Activated B cell treated with CpG ODN at 0.5 μM for 24 hours (primary cell): Measurements from ENCODE around the gene SPDYE17. TPM values are rescaled to one million over a fixed set of nuclear protein-coding genes. Genes with fewer than 3 reads are reported as not detected.
"Not testable (repeated sequence)": the region's sequence is repeated elsewhere in the genome, so short reads cannot be mapped to it uniquely, and the experiment has no call there.

ENCODE experiments used
- ATAC-seq: fragments of 200-7000 bp; cut with Tn5 transposase; one replicate; pipeline ENCODE4 v1.10.0; 2021; ENCODE audit warnings: low read depth, mild to moderate bottlenecking, moderate library complexity
- CTCF ChIA-PET: fragments of 350-600 bp; sonication (Branson Sonifier 250); formaldehyde crosslinking; loops from one replicate; lab custom pipeline; 2021; ENCODE audit warnings: antibody characterized with exemption; lab: Charles Lee
- POLR2A ChIA-PET: fragments of 350-600 bp; sonication (Branson Sonifier 250); formaldehyde crosslinking; loops from one replicate; lab custom pipeline; 2021; ENCODE audit warnings: antibody characterized with exemption; lab: Charles Lee
- DNase-seq: peaks from one replicate; pipeline ENCODE4 v3.0.0; 2022
- H3K27ac Mint-ChIP-seq: one replicate; pipeline ENCODE4 v1.8.0; 2020; ENCODE audit warnings: mixed read lengths
- H3K27me3 Mint-ChIP-seq: one replicate; pipeline ENCODE4 v1.8.0; 2021; ENCODE audit warnings: mixed read lengths
- H3K36me3 Mint-ChIP-seq: one replicate; pipeline ENCODE4 v1.8.0; 2021; ENCODE audit warnings: low read depth, mixed read lengths
- H3K4me1 Mint-ChIP-seq: one replicate; pipeline ENCODE4 v1.8.0; 2021; ENCODE audit warnings: mixed read lengths
- H3K4me3 Mint-ChIP-seq: one replicate; pipeline ENCODE4 v1.8.0; 2020; ENCODE audit warnings: mild to moderate bottlenecking, mixed read lengths
- H3K9me3 Mint-ChIP-seq: one replicate; pipeline ENCODE4 v1.8.0; 2020; ENCODE audit warnings: mixed read lengths
- intact Hi-C: fragments of 100-400 bp; cut with micrococcal nuclease; formaldehyde crosslinking; loops from one replicate; pipeline ENCODE4 v1.15.1; 2024
- total RNA-seq: library from RNA; stranded (reverse); gene quantifications from 2 replicates; pipeline ENCODE4 v1.2.3, GENCODE V29; 2022
- TF ChIP-seq, protein P1 (sequence below): fragments of 200-600 bp; IDR thresholded peaks from one replicate; pipeline ENCODE4 v1.8.0; 2022; ENCODE audit warnings: antibody characterized with exemption, mild to moderate bottlenecking

SPDYE17 gene
- total RNA-seq, 1 donor from 2014 or later = not detected

DNA sequence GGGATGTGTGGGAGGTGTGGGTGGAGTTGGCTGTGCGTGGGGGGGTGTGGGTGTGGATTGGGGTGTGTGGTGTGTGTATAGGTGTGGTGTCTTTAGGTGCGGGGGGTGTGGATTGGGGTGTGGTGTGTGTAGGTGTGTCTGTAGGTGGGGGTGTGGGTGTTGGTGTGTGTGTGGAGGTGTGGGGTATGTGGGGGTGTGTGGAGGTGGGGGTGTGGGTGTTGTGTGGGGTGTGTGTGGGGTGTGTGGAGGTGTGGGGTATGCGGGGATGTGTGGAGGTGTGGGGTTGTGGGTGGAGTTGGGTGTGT lies 33.9 kb downstream of the SPDYE17 start:
- TF ChIP-seq, protein P1, sequence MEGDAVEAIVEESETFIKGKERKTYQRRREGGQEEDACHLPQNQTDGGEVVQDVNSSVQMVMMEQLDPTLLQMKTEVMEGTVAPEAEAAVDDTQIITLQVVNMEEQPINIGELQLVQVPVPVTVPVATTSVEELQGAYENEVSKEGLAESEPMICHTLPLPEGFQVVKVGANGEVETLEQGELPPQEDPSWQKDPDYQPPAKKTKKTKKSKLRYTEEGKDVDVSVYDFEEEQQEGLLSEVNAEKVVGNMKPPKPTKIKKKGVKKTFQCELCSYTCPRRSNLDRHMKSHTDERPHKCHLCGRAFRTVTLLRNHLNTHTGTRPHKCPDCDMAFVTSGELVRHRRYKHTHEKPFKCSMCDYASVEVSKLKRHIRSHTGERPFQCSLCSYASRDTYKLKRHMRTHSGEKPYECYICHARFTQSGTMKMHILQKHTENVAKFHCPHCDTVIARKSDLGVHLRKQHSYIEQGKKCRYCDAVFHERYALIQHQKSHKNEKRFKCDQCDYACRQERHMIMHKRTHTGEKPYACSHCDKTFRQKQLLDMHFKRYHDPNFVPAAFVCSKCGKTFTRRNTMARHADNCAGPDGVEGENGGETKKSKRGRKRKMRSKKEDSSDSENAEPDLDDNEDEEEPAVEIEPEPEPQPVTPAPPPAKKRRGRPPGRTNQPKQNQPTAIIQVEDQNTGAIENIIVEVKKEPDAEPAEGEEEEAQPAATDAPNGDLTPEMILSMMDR = no peak
- ChIA-PET POLR2A (no interaction called here), CTCF (no interaction called here)
- H3K4me1 Mint-ChIP-seq = no peaks in the 10 kb centered on the region
- ATAC-seq = no peak
- no peaks in the 10 kb centered on the region for H3K9me3 Mint-ChIP-seq
- intact Hi-C loops = loop anchor here (10.0 kb wide), 1 partner anchor 493 kb away; no protein-coding TSS in a partner anchor
- H3K27me3 Mint-ChIP-seq = no peaks in the 10 kb centered on the region
- no peak for DNase-seq
- peaks cover 22% of the 10 kb centered on the region for H3K36me3 Mint-ChIP-seq
- H3K27ac Mint-ChIP-seq = no peak overlapping the region
- no peak overlapping the region for H3K4me3 Mint-ChIP-seq

DNA sequence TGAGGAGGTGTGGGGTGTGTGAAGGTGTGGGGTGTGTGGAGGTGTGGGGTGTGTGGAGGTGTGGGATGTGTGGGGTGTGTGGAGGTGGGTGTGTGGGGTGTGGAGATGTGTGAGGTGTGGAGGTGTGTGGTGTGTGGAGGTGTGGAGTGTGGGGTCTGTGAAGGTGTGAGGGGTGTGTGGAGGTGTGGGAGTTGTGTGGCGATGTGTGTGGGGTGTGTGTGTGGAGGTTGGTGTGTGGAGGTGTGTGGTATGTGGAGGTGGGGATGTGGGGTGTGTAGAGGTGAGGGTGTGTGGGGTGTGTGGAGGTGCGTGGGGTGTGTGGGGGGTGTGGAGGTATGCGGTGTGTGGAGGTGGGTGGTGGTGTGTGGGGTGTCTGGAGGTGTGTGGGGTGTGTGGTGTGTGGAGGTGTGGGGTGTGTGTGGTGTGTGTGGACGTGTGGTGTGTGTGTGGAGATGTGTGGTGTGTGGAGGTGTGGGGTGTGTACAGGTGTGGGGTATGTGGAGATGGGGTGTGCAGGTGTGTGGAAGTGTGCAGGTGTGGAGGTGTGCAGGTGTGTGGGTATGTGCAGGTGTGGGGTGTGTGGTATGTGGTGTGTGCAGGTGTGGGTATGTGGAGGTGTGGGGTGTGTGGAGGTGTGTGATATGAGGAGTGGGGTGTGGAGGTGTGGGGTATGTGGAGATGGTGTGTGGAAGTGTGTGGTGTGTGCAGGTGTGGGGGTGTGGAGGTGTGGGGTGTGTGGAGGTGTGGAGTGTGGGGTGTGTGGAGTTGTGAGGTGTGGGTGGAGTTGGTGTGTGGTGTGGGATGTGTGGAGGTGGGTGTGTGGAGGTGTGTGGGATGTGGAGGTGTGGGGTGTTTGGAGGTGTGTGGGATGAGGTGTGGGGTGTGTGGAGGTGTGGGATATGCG lies 34.5 kb downstream of the SPDYE17 start:
- no peak overlapping the region for H3K27ac Mint-ChIP-seq
- ChIA-PET POLR2A (no interaction called here), CTCF (no interaction called here)
- H3K4me1 Mint-ChIP-seq = no peaks in the 10 kb centered on the region
- no peak for ATAC-seq
- no peak for DNase-seq
- TF ChIP-seq, protein P1 = no peak
- H3K4me3 Mint-ChIP-seq = no peak overlapping the region
- intact Hi-C loops = loop anchor here (10.0 kb wide), 1 partner anchor 493 kb away; no protein-coding TSS in a partner anchor
- no peaks in the 10 kb centered on the region for H3K9me3 Mint-ChIP-seq
- H3K27me3 Mint-ChIP-seq = no peaks in the 10 kb centered on the region
- peaks cover 20% of the 10 kb centered on the region for H3K36me3 Mint-ChIP-seq

DNA sequence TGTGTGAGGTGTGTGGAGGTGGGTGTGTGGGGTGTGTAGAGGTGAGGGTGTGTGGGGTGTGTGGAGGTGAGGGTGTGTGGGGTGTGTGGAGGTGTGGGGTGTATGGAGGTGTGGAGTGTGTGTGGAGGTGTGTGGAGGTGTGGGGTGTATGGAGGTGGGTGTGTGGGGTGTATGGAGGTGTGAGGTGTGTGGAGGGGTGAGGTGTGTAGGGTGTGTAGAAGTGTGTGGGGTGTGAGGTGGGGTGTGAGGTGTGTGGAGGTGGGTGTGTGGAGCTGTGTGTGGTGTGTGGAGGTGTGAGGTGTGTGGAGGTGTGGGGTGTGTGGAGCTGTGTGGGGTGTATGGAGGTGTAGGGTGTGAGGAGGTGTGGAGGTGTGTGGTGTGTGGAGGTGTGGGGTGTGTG lies 35.2 kb downstream of the SPDYE17 start:
- ATAC-seq, H3K27me3 Mint-ChIP-seq, POLR2A ChIA-PET, H3K9me3 Mint-ChIP-seq, H3K4me1 Mint-ChIP-seq, DNase-seq, H3K4me3 Mint-ChIP-seq, CTCF ChIA-PET, H3K27ac Mint-ChIP-seq: not testable (repeated sequence)
- H3K36me3 Mint-ChIP-seq = peaks cover 17% of the 10 kb centered on the region
- intact Hi-C loops = loop anchor here (10.0 kb wide), 1 partner anchor 492 kb away; no protein-coding TSS in a partner anchor

DNA sequence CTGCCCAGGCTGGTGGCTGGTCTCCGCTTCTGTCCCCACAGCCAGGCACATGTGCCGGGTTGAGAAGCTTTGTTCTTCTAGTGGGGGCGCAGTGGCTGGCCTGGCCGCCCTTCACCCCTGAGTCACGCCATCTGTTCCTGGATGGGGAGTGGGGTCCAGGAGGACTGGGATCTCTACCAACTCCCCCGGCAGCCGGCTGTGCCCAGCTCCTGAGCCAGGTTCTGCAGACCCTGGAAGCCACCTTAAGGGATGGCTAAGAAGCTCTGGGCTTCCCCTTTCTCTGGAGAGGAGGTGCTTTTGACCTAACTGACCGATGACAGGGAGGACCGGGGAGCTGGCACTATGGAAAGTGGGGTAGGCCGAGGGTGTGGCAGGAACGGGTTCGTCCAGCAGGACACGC lies 37.9 kb downstream of the SPDYE17 start:
- ATAC-seq, H3K27me3 Mint-ChIP-seq, H3K4me3 Mint-ChIP-seq, H3K27ac Mint-ChIP-seq, H3K36me3 Mint-ChIP-seq, DNase-seq, H3K4me1 Mint-ChIP-seq, H3K9me3 Mint-ChIP-seq, POLR2A ChIA-PET, CTCF ChIA-PET: not testable (repeated sequence)
- intact Hi-C loops = loop anchor here (10.0 kb wide), 1 partner anchor 489 kb away; no protein-coding TSS in a partner anchor

DNA sequence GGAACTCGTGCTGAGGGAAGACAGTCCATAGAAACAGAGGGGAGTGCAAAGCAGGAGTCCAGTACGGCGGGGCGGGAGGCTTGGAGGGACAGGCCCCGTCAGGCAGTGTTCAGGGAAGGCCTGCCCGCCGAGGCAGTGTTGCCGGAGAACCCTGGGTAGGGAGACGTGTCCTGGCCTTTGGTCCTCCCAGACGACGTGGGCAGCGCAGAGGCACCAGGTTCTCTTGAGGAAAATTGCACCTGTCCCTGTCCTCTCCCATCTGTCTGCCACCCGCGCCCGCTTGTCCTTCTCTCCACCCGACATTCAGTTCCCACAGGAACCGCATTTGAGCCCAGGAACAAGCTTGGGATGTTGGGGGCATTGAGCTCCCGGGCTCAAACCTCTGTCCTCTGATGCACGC lies 38.3 kb downstream of the SPDYE17 start:
- POLR2A ChIA-PET, CTCF ChIA-PET, H3K36me3 Mint-ChIP-seq, ATAC-seq, H3K9me3 Mint-ChIP-seq, H3K27me3 Mint-ChIP-seq, H3K4me1 Mint-ChIP-seq, H3K27ac Mint-ChIP-seq, DNase-seq, H3K4me3 Mint-ChIP-seq: not testable (repeated sequence)
- intact Hi-C loops = loop anchor here (10.0 kb wide), 1 partner anchor 489 kb away; no protein-coding TSS in a partner anchor

DNA sequence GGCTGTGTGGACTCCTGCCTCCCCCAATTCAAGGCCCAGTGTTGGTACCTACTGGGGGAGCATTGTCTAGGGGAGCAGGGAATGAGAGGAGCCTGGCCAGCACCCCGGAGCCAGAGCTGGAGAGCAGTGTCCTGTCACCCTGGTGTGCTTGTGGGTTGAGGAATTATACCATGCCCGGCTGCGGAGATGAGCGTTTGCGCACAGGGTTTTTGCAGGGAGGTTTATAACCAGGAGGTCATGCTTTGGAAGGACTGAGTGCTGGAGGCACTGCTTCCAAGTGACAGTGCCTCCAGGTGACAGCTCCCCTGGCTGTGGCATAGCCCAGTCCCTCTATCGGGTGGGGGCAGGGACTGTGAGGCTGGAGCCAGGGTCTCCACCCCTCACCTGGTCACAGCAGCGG lies 39.3 kb downstream of the SPDYE17 start:
- H3K9me3 Mint-ChIP-seq, H3K4me1 Mint-ChIP-seq, H3K27ac Mint-ChIP-seq, DNase-seq, CTCF ChIA-PET, ATAC-seq, H3K27me3 Mint-ChIP-seq, H3K4me3 Mint-ChIP-seq, POLR2A ChIA-PET, H3K36me3 Mint-ChIP-seq: not testable (repeated sequence)
- intact Hi-C loops = loop anchor here (10.0 kb wide), 1 partner anchor 488 kb away; no protein-coding TSS in a partner anchor

DNA sequence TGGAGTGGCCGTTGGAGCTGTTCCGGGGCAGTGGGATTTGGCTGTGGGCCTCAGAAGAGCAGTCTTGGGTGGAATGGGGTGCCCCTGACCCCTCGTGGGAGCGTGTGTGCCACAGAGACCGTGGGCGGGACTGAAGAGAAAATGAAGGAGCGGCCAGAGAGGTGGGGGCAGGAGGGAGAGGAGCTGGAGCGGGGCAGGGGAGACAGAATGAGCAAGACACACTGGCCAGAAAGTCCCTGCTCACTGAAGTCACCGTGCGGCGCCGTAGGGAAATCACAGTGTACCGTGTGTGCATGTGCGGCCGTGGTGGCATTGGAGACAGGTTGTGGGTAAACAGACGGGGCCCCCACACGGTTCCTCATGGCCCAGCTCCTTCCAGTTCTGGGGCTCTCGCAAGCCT lies 40.0 kb downstream of the SPDYE17 start:
- DNase-seq, H3K9me3 Mint-ChIP-seq, H3K36me3 Mint-ChIP-seq, ATAC-seq, POLR2A ChIA-PET, H3K27ac Mint-ChIP-seq, H3K4me1 Mint-ChIP-seq, CTCF ChIA-PET, H3K4me3 Mint-ChIP-seq, H3K27me3 Mint-ChIP-seq: not testable (repeated sequence)
- intact Hi-C loops = loop anchor here (10.0 kb wide), 1 partner anchor 487 kb away; no protein-coding TSS in a partner anchor

DNA sequence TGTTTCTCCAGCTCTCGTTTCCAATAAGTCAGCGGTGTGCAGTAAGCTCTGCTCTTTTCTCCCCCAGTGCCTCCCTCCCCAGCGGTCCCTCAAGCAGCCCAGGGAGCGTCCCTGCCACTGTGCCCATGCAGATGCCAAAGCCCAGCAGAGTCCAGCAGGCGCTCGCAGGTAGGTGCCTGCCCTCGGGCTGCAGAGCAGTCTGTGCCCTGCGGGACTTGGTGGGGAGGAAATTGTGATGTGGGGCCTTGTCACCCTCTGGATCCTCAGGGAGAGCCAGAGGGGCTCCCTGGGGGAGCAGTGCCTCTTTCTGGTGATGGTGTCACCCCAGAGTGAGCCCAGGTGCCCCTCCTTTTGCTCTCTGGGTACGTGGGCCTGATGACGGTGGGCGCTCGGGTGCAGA lies 42.0 kb downstream of the SPDYE17 start:
- DNase-seq, H3K9me3 Mint-ChIP-seq, CTCF ChIA-PET, H3K4me1 Mint-ChIP-seq, POLR2A ChIA-PET, H3K27me3 Mint-ChIP-seq, H3K36me3 Mint-ChIP-seq, H3K27ac Mint-ChIP-seq, H3K4me3 Mint-ChIP-seq: not testable (repeated sequence)
- ATAC-seq = peak; percentile 14
- intact Hi-C loops = loop anchor here (10.0 kb wide), 1 partner anchor 485 kb away; no protein-coding TSS in a partner anchor

DNA sequence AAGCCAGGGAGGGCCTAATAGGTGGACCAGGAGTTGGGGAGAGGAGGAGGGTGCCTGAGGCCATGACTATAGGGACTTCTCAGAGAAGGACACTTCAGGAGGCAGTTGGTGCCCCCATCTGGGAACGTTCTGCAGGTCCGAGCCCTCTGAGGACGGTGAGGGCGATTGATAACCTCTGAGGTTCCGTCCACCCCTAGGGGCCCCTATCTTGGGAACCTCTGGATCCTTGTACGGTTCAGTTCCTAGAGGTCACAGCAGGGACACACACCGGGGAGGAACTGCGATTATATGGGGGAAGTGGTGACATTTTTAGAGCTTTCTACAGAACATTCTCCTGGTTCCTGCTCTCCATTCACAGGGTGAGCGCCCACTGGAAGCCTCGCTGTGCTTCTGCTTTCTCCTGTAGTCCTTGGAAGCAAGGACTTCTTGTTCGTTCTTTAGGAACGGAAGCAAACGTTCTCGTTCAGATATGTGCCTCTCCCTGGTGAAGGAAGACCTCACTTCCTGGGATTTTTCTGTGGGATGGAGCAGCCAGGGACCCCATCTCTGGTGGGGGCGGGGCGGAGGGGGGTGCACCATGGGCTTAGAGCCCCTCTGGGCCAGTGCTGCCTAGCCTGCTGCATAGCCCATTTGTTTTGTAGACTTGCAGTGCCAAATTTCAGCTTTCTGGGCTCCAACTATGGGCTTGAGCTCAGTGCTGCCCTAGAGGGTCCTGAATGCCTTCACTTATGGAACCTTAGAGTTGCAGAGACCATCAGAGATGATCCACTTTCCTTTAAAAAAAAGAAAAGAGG lies 46.0 kb downstream of the SPDYE17 start:
- POLR2A ChIA-PET, H3K27ac Mint-ChIP-seq, intact Hi-C loops, H3K4me3 Mint-ChIP-seq, H3K9me3 Mint-ChIP-seq, H3K27me3 Mint-ChIP-seq, H3K4me1 Mint-ChIP-seq, CTCF ChIA-PET, DNase-seq, H3K36me3 Mint-ChIP-seq, ATAC-seq: not testable (repeated sequence)

DNA sequence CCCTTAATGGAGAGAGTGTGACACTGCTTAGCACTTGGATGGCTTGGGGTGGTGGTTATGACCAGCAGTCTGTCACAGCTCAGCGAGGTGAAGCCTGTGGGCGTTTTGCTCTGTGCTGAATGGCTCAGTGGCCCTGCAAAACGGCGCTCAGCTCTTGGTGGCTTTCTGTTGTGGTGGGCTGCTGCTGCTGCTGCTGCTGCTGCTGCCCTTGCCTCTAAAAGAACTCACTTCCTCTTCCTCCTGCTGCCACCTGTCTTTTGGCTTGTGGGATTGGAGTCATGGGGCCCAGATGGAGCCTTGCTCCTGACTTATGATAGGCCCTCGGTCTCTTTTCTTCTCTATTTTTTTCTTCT lies 47.4 kb downstream of the SPDYE17 start:
- intact Hi-C loops, POLR2A ChIA-PET, H3K4me1 Mint-ChIP-seq, H3K9me3 Mint-ChIP-seq, H3K27ac Mint-ChIP-seq, CTCF ChIA-PET, H3K27me3 Mint-ChIP-seq, DNase-seq, H3K4me3 Mint-ChIP-seq: not testable (repeated sequence)
- peak; percentile 98 for ATAC-seq
- H3K36me3 Mint-ChIP-seq = peaks cover 16% of the 10 kb centered on the region
